WTC11 (cell line): Measurements from ENCODE around the gene RNF150. TPM values are rescaled to one million over a fixed set of nuclear protein-coding genes. Genes with fewer than 3 reads are reported as not detected.
A peak's percentile ranks its signal among the peaks of the same experiment; 100 is the strongest.

Source experiments
- ATAC-seq: fragments of 200-7000 bp; cut with Tn5 transposase; 2 replicates; pipeline ENCODE4 v1.10.0; 2021; ENCODE audit warnings: mild to moderate bottlenecking, moderate library complexity
- CTCF ChIA-PET: fragments of 300-600 bp; sonication (Branson Sonifier 250); formaldehyde crosslinking; loops from one replicate; lab custom pipeline; 2021; ENCODE audit warnings: antibody characterized with exemption; lab: Charles Lee
- POLR2A ChIA-PET: fragments of 350-600 bp; sonication (Branson Sonifier 250); formaldehyde crosslinking; loops from one replicate; lab custom pipeline; 2021; ENCODE audit warnings: antibody characterized with exemption; lab: Charles Lee
- DNase-seq: peaks from one replicate; pipeline ENCODE4 v3.0.0; 2021; ENCODE audit warnings: low spot score
- H3K27ac Mint-ChIP-seq: 2 replicates; pipeline ENCODE4 v1.8.0; 2021; ENCODE audit warnings: mixed read lengths
- H3K27me3 Mint-ChIP-seq: 2 replicates; pipeline ENCODE4 v1.8.0; 2021; ENCODE audit warnings: low read depth, mild to moderate bottlenecking, moderate library complexity, mixed read lengths
- H3K36me3 Mint-ChIP-seq: 2 replicates; pipeline ENCODE4 v1.8.0; 2021; ENCODE audit warnings: mixed read lengths
- H3K4me1 Mint-ChIP-seq: 2 replicates; pipeline ENCODE4 v1.8.0; 2022; ENCODE audit warnings: mixed read lengths
- H3K4me3 Mint-ChIP-seq: 2 replicates; pipeline ENCODE4 v1.8.0; 2021; ENCODE audit warnings: mild to moderate bottlenecking, moderate library complexity, mixed read lengths
- H3K9me3 Mint-ChIP-seq: 2 replicates; pipeline ENCODE4 v1.8.0; 2021; ENCODE audit warnings: mixed read lengths
- ARID4B ChIP-seq: sonication (generic); formaldehyde crosslinking; IDR thresholded peaks from 2 replicates; pipeline ENCODE4 v1.8.0; 2023; ENCODE audit warnings: missing genetic modification reagents, mild to moderate bottlenecking, borderline replicate concordance
- ESRRA ChIP-seq: sonication (generic); formaldehyde crosslinking; IDR thresholded peaks from 2 replicates; pipeline ENCODE4 v1.8.1; 2022; ENCODE audit warnings: mild to moderate bottlenecking, missing genetic modification reagents, borderline replicate concordance
- ETV6 ChIP-seq: sonication (generic); formaldehyde crosslinking; IDR thresholded peaks from 2 replicates; pipeline ENCODE4 v1.8.1; 2022; ENCODE audit warnings: mild to moderate bottlenecking, missing genetic modification reagents
- JAZF1 ChIP-seq: fragments of 250-450 bp; sonication (Bioruptor Pico); IDR thresholded peaks from 2 replicates; pipeline ENCODE4 v1.9.0; 2021; ENCODE audit warnings: moderate library complexity, mild to moderate bottlenecking, inconsistent platforms
- JUN ChIP-seq: sonication (generic); formaldehyde crosslinking; IDR thresholded peaks from 2 replicates; pipeline ENCODE4 v1.8.0; 2023; ENCODE audit warnings: mild to moderate bottlenecking, missing genetic modification reagents
- NFATC4 ChIP-seq: fragments of 250-450 bp; sonication (Bioruptor Pico); IDR thresholded peaks from 2 replicates; pipeline ENCODE4 v1.9.0; 2021; ENCODE audit warnings: mild to moderate bottlenecking
- NR1H2 ChIP-seq: sonication (generic); formaldehyde crosslinking; IDR thresholded peaks from 2 replicates; pipeline ENCODE4 v1.9.0; 2021; ENCODE audit warnings: mild to moderate bottlenecking, moderate library complexity, missing genetic modification reagents
- SMAD4 ChIP-seq: sonication (generic); formaldehyde crosslinking; IDR thresholded peaks from 2 replicates; pipeline ENCODE4 v1.8.0; 2022; ENCODE audit warnings: mild to moderate bottlenecking, missing genetic modification reagents
- SP1 ChIP-seq: sonication (generic); formaldehyde crosslinking; conservative IDR thresholded peaks from 2 replicates; pipeline ENCODE4 v1.8.1; 2022; ENCODE audit warnings: missing genetic modification reagents
- TEAD1 ChIP-seq: sonication (generic); formaldehyde crosslinking; IDR thresholded peaks from 2 replicates; pipeline ENCODE4 v1.8.0; 2022; ENCODE audit warnings: mild to moderate bottlenecking, missing genetic modification reagents
- TP53 ChIP-seq: sonication (generic); formaldehyde crosslinking; IDR thresholded peaks from 2 replicates; pipeline ENCODE4 v1.8.1; 2023; ENCODE audit warnings: mild to moderate bottlenecking, missing genetic modification reagents
- USF2 ChIP-seq: sonication (generic); formaldehyde crosslinking; IDR thresholded peaks from 2 replicates; pipeline ENCODE4 v1.8.1; 2023; ENCODE audit warnings: mild to moderate bottlenecking, missing genetic modification reagents, moderate library complexity
- ZBTB43 ChIP-seq: sonication (generic); formaldehyde crosslinking; IDR thresholded peaks from 2 replicates; pipeline ENCODE4 v1.8.1; 2023; ENCODE audit warnings: mild to moderate bottlenecking, missing genetic modification reagents
- ZNF121 ChIP-seq: sonication (generic); formaldehyde crosslinking; IDR thresholded peaks from 2 replicates; pipeline ENCODE4 v1.8.0; 2023; ENCODE audit warnings: missing genetic modification reagents
- ZNF263 ChIP-seq: sonication (generic); formaldehyde crosslinking; IDR thresholded peaks from 2 replicates; pipeline ENCODE4 v1.8.1; 2022; ENCODE audit warnings: low read depth, mild to moderate bottlenecking, moderate library complexity, missing genetic modification reagents
- ZNF396 ChIP-seq: fragments of 250-450 bp; sonication (Bioruptor Pico); IDR thresholded peaks from 2 replicates; pipeline ENCODE4 v1.8.0; 2021; ENCODE audit warnings: mild to moderate bottlenecking, moderate library complexity, borderline replicate concordance
- ZNF671 ChIP-seq: fragments of 250-450 bp; sonication (Bioruptor Pico); IDR thresholded peaks from 2 replicates; pipeline ENCODE4 v1.8.0; 2021; ENCODE audit warnings: mild to moderate bottlenecking
- total RNA-seq: library from RNA; stranded (reverse); gene quantifications from 3 replicates; pipeline ENCODE4 v1.2.3, GENCODE V29; 2021
- TF ChIP-seq, protein P1 (sequence below): sonication (generic); formaldehyde crosslinking; IDR thresholded peaks from 2 replicates; pipeline ENCODE4 v1.8.1; 2022; ENCODE audit warnings: missing genetic modification reagents, borderline replicate concordance
- TF ChIP-seq, protein P2 (sequence below): sonication (generic); formaldehyde crosslinking; IDR thresholded peaks from 2 replicates; pipeline ENCODE4 v1.8.0; 2022; ENCODE audit warnings: missing genetic modification reagents
- TF ChIP-seq, protein P3 (sequence below): sonication (generic); formaldehyde crosslinking; IDR thresholded peaks from 2 replicates; pipeline ENCODE4 v1.8.0; 2023; ENCODE audit warnings: mild to moderate bottlenecking, missing genetic modification reagents

Gene RNF150
- total RNA-seq, 1 experiment from 2014 or later = 5.9 TPM

DNA sequence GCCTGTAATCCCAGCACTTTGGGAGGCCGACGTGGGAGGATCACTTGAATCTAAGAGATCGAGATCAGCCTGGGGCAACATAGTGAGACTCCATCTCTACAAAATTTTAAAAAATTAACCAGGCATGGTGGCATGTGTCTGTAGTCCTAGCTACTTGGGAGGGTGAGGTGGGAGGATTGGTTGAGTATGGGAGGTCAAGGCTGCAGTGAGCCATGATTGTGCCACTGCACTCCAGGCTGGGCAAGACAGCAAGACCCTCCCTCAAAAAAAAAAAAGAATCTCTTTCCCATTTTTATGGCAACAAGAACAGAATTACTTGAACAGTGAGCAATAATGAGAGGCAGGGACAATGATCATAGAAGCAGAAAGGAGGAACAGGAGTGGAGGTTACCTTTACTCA lies 94.8 kb downstream of the RNF150 start:
- Mint-ChIP-seq H3K27me3 (no peaks in the 10 kb centered on the region), H3K27ac (no peak overlapping the region), H3K9me3 (peaks cover 10% of the 10 kb centered on the region), H3K4me3 (no peak overlapping the region), H3K36me3 (peaks cover 3% of the 10 kb centered on the region), H3K4me1 (no peaks in the 10 kb centered on the region)
- TF ChIP-seq ESRRA (CRISPR knock-in tag) (no peak), ZNF121 (CRISPR knock-in tag) (peak; percentile 73)
- DNase-seq (no peak), ATAC-seq (no peak)
- POLR2A ChIA-PET = no interaction called here
- CTCF ChIA-PET = no interaction called here

DNA sequence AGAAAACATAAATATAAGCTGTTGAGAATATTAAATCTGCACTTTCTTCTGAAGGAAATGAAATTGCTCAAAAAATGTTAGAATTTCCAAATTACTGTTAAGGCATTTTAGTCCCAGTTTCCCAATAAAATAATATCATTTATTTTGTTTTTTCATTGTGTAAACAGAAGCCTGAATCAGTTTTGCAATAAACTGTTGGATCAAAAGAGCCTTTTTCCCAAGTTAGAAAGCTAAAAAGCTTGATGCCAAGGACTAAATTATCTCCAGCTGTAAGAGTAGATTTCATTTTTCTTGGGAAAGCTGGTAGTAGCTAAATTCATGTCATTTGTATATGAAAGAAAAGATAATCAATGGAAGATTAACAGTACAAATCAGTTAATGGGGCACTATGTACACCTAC lies 95.8 kb downstream of the RNF150 start:
- ChIA-PET CTCF (no interaction called here), POLR2A (no interaction called here)
- Mint-ChIP-seq H3K27me3 (no peaks in the 10 kb centered on the region), H3K4me1 (no peaks in the 10 kb centered on the region), H3K36me3 (peaks cover 7% of the 10 kb centered on the region)
- no peak for DNase-seq
- no peak for ATAC-seq
- TF ChIP-seq JUN = no peak
- TF ChIP-seq, protein P1, sequence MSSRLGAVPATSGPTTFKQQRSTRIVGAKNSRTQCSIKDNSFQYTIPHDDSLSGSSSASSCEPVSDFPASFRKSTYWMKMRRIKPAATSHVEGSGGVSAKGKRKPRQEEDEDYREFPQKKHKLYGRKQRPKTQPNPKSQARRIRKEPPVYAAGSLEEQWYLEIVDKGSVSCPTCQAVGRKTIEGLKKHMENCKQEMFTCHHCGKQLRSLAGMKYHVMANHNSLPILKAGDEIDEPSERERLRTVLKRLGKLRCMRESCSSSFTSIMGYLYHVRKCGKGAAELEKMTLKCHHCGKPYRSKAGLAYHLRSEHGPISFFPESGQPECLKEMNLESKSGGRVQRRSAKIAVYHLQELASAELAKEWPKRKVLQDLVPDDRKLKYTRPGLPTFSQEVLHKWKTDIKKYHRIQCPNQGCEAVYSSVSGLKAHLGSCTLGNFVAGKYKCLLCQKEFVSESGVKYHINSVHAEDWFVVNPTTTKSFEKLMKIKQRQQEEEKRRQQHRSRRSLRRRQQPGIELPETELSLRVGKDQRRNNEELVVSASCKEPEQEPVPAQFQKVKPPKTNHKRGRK (CRISPR knock-in tag) = no peak
- no peak for TF ChIP-seq TEAD1 (CRISPR knock-in tag)
- no peak for TF ChIP-seq ZBTB43 (CRISPR knock-in tag)
- TF ChIP-seq JAZF1 (CRISPR knock-in tag) = no peak
- no peak for TF ChIP-seq SP1 (CRISPR knock-in tag)
- TF ChIP-seq NR1H2 (CRISPR knock-in tag) = no peak
- no peak for TF ChIP-seq SMAD4 (CRISPR knock-in tag)
- TF ChIP-seq ZNF396 (CRISPR knock-in tag) = no peak
- TF ChIP-seq ZNF671 (CRISPR knock-in tag) = no peak
- TF ChIP-seq ZNF263 (CRISPR knock-in tag) = no peak
- no peak for TF ChIP-seq ETV6 (CRISPR knock-in tag)
- no peak for TF ChIP-seq TP53 (CRISPR knock-in tag)
- TF ChIP-seq, protein P2, sequence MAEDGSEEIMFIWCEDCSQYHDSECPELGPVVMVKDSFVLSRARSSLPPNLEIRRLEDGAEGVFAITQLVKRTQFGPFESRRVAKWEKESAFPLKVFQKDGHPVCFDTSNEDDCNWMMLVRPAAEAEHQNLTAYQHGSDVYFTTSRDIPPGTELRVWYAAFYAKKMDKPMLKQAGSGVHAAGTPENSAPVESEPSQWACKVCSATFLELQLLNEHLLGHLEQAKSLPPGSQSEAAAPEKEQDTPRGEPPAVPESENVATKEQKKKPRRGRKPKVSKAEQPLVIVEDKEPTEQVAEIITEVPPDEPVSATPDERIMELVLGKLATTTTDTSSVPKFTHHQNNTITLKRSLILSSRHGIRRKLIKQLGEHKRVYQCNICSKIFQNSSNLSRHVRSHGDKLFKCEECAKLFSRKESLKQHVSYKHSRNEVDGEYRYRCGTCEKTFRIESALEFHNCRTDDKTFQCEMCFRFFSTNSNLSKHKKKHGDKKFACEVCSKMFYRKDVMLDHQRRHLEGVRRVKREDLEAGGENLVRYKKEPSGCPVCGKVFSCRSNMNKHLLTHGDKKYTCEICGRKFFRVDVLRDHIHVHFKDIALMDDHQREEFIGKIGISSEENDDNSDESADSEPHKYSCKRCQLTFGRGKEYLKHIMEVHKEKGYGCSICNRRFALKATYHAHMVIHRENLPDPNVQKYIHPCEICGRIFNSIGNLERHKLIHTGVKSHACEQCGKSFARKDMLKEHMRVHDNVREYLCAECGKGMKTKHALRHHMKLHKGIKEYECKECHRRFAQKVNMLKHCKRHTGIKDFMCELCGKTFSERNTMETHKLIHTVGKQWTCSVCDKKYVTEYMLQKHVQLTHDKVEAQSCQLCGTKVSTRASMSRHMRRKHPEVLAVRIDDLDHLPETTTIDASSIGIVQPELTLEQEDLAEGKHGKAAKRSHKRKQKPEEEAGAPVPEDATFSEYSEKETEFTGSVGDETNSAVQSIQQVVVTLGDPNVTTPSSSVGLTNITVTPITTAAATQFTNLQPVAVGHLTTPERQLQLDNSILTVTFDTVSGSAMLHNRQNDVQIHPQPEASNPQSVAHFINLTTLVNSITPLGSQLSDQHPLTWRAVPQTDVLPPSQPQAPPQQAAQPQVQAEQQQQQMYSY (CRISPR knock-in tag) = no peak
- TF ChIP-seq, all 79 proteins: peak for 0
- Mint-ChIP-seq H3K27ac (no peak overlapping the region), H3K9me3 (peaks cover 14% of the 10 kb centered on the region), H3K4me3 (no peak overlapping the region)

GRCh38 chr4:141036786-141037185 lies 96.5 kb downstream of the RNF150 start:
- ChIA-PET POLR2A (no interaction called here), CTCF (no interaction called here)
- Mint-ChIP-seq H3K4me1 (no peaks in the 10 kb centered on the region), H3K27me3 (no peaks in the 10 kb centered on the region), H3K36me3 (peaks cover 7% of the 10 kb centered on the region), H3K27ac (no peak overlapping the region), H3K4me3 (no peak overlapping the region), H3K9me3 (peaks cover 14% of the 10 kb centered on the region)
- no peak for DNase-seq
- ATAC-seq = no peak
- TF ChIP-seq USF2 (CRISPR knock-in tag) (no peak), ARID4B (CRISPR knock-in tag) (no peak), NFATC4 (CRISPR knock-in tag) (no peak)
- TF ChIP-seq, protein P3, sequence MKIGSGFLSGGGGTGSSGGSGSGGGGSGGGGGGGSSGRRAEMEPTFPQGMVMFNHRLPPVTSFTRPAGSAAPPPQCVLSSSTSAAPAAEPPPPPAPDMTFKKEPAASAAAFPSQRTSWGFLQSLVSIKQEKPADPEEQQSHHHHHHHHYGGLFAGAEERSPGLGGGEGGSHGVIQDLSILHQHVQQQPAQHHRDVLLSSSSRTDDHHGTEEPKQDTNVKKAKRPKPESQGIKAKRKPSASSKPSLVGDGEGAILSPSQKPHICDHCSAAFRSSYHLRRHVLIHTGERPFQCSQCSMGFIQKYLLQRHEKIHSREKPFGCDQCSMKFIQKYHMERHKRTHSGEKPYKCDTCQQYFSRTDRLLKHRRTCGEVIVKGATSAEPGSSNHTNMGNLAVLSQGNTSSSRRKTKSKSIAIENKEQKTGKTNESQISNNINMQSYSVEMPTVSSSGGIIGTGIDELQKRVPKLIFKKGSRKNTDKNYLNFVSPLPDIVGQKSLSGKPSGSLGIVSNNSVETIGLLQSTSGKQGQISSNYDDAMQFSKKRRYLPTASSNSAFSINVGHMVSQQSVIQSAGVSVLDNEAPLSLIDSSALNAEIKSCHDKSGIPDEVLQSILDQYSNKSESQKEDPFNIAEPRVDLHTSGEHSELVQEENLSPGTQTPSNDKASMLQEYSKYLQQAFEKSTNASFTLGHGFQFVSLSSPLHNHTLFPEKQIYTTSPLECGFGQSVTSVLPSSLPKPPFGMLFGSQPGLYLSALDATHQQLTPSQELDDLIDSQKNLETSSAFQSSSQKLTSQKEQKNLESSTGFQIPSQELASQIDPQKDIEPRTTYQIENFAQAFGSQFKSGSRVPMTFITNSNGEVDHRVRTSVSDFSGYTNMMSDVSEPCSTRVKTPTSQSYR (CRISPR knock-in tag) = no peak
